ENCODE measurements around the gene BCCIP. TPM values are rescaled to one million over a fixed set of nuclear protein-coding genes. Genes with fewer than 3 reads are reported as not detected.
A peak's percentile ranks its signal among the peaks of the same experiment; 100 is the strongest.

Gene BCCIP
- total and polyA plus RNA-seq, 2 donors from 2014 or later, result 46.2 to 71.3 TPM

DNA sequence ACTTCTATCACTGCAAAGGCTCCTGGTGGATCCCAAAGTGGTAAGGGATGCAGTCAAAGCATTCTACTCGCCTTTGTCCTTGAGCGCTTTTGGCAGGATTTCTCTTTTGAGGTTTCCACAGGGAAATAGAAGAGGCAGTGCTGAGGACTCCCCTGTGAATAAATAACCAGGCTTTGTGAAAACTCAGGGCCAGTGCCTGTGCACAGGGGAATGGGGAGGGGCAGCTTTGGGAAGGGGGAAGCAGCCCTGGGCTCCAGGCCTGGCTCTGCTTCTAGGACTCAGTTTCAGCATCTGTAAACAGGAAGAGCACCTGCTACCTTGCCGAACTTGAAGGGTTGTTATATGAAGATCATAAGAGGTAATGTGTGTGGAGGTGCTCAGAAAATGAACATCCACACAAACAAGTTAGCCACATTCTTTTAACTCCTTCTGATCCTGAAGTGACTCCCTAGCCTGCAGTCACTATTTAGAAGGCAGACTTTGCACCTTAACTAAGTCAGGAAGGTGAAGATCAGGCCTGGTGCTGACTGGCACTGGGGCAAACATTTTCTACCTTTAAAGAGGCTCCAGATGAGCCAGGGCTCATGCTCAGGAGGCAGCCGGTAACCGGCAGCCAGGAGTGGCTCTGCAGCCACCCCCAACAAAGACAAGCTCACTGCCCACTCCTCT, 25.2 kb upstream of the BCCIP start:
- peak in 2 of 5 donors; percentile 43 to 54 for DNase-seq
- Histone ChIP-seq H3K4me1 (ENCODE audit: control insufficient read depth in 2 of 3, insufficient read depth in 2 of 3, low read depth in 1 of 3, low read length in 3 of 3) (peaks cover 0 to 23% (median 8%) of the 10 kb centered on the region in 3 donors), H3K36me3 (ENCODE audit: control insufficient read depth in 2 of 3, insufficient read depth in 3 of 3, low read length in 3 of 3) (peaks cover 0 to 15% (median 14%) of the 10 kb centered on the region in 3 donors), H3K9me3 (ENCODE audit: control insufficient read depth in 2 of 3, insufficient read depth in 1 of 3, low read length in 3 of 3) (no peaks in the 10 kb centered on the region), H3K4me3 (ENCODE audit: low read length in 3 of 3) (no peak overlapping the region), H3K27ac (ENCODE audit: low read depth in 2 of 2, low read length in 2 of 2) (no peak overlapping the region), H3K27me3 (ENCODE audit: control insufficient read depth, insufficient read depth, low read length) (no peaks in the 10 kb centered on the region), H3K9ac (ENCODE audit: low read length in 3 of 3) (no peak overlapping the region)
- TF ChIP-seq CTCF (IDR thresholded peaks at IDR 0.05; ENCODE audit: borderline replicate concordance, extremely low read depth, insufficient read depth), result no peak
- intact Hi-C loops (cut with DNase I), result no loop called here
- no peak for FAIRE-seq

DNA sequence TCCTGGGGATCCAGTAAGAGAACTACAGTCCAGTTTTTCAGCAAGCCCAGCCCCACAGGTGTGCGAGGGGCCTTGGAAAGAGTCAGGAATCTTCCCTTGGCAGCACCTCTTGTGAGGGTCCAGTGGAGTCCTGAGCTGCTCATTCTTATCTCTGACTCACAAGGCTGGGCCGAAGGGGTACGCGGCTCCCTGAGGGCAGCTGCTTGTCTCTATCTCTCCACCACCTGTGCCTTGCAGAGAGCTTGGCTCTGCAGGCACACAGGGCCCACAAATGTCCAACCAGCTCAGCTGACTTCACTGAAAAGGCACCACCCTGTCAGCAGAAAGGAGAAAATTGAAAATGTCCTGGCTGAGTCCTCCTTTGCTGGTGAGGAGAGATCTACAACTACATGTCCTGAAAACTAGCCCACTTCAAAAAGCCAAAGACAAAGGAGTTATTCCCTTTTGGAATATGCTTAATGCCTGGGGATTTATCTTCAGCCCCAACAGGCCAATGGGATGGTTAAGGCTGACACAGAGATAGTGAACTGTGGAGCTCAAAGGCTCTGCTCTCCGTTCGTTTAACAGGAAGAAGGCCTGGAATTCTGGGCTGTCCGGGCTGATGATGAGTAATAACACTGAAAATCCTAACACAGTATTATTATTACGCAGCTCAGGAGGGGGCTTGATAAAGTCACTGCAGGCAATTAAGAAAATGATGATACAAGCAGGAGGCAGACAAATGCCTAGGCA, 23.7 kb upstream of the BCCIP start:
- no peak overlapping the region for H3K9ac ChIP-seq (ENCODE audit: low read length in 3 of 3)
- H3K9me3 ChIP-seq (ENCODE audit: control insufficient read depth in 2 of 3, insufficient read depth in 1 of 3, low read length in 3 of 3), result no peaks in the 10 kb centered on the region
- H3K4me1 ChIP-seq (ENCODE audit: control insufficient read depth in 2 of 3, insufficient read depth in 2 of 3, low read depth in 1 of 3, low read length in 3 of 3), result peaks cover 0 to 23% (median 8%) of the 10 kb centered on the region in 3 donors
- H3K27me3 ChIP-seq (ENCODE audit: control insufficient read depth, insufficient read depth, low read length), result no peaks in the 10 kb centered on the region
- DNase-seq (no peak), FAIRE-seq (no peak)
- peaks cover 0 to 5% (median 5%) of the 10 kb centered on the region in 3 donors for H3K36me3 ChIP-seq (ENCODE audit: control insufficient read depth in 2 of 3, insufficient read depth in 3 of 3, low read length in 3 of 3)
- intact Hi-C loops (cut with DNase I), result no loop called here
- H3K27ac ChIP-seq (ENCODE audit: low read depth in 2 of 2, low read length in 2 of 2), result no peak overlapping the region
- no peak for TF ChIP-seq CTCF (IDR thresholded peaks at IDR 0.05; ENCODE audit: borderline replicate concordance, extremely low read depth, insufficient read depth)
- no peak overlapping the region for H3K4me3 ChIP-seq (ENCODE audit: low read length in 3 of 3)

- Histone ChIP-seq H3K27me3 (ENCODE audit: control insufficient read depth, insufficient read depth, low read length) (no peaks in the 10 kb centered on the region), H3K36me3 (ENCODE audit: control insufficient read depth in 2 of 3, insufficient read depth in 3 of 3, low read length in 3 of 3) (peaks cover 0 to 14% (median 10%) of the 10 kb centered on the region in 3 donors), H3K27ac (ENCODE audit: low read depth in 2 of 2, low read length in 2 of 2) (no peak overlapping the region), H3K4me3 (ENCODE audit: low read length in 3 of 3) (no peak overlapping the region), H3K9ac (ENCODE audit: low read length in 3 of 3) (no peak overlapping the region), H3K9me3 (ENCODE audit: control insufficient read depth in 2 of 3, insufficient read depth in 1 of 3, low read length in 3 of 3) (no peaks in the 10 kb centered on the region), H3K4me1 (ENCODE audit: control insufficient read depth in 2 of 3, insufficient read depth in 2 of 3, low read depth in 1 of 3, low read length in 3 of 3) (peaks cover 0 to 23% (median 8%) of the 10 kb centered on the region in 3 donors)
- DNase-seq (no peak), FAIRE-seq (no peak)
- intact Hi-C loops (cut with DNase I), result no loop called here
- TF ChIP-seq CTCF (IDR thresholded peaks at IDR 0.05; ENCODE audit: borderline replicate concordance, extremely low read depth, insufficient read depth), result no peak
These were observed 21.8 kb upstream of the BCCIP start for GRCh38 chr10:125801574-125801973.

Data from kidney (tissue), 14 donors.